Ureter (tissue), 1 donor: ENCODE data around the gene ELP1. TPM values are rescaled to one million over a fixed set of nuclear protein-coding genes. Genes with fewer than 3 reads are reported as not detected.
"Not testable (repeated sequence)": the region's sequence is repeated elsewhere in the genome, so short reads cannot be mapped to it uniquely, and the experiment has no call there.

ENCODE experiments used
- DNase-seq: peaks from one replicate; pipeline ENCODE4 v3.0.0-alpha.2; 2020; ENCODE audit warnings: low spot score
- total RNA-seq: library from RNA; stranded (reverse); gene quantifications from one replicate; pipeline ENCODE4 v1.2.4, GENCODE V29; 2023
- donor health status: DM: yes; HTN: yes; CAD: no.

The ELP1 gene
- total RNA-seq, 1 donor from 2014 or later, result 24.2 TPM

DNA sequence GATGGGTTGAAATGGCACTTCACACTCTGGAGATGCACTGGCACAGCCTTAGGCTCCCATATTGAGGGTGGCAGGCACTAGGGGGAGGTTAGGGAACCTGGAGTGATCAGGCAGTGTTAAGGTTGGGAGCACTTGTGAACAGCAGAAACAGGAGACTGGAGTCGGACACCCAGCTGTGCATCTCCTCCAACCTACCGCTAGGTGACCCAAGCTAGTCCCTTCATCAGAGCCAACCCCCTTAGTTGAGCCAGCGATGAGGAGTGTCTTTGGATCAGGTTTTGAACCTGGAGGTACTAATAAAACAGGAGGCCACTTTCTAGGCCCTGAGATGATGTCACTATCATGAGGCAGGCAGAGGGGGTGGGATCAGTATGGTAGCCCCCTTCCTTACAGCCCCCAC, 79.8 kb downstream of the ELP1 start:
- DNase-seq, result no peak

GRCh38 chr9:108852079-108852478, 81.8 kb downstream of the ELP1 start:
- DNase-seq, result no peak

DNA sequence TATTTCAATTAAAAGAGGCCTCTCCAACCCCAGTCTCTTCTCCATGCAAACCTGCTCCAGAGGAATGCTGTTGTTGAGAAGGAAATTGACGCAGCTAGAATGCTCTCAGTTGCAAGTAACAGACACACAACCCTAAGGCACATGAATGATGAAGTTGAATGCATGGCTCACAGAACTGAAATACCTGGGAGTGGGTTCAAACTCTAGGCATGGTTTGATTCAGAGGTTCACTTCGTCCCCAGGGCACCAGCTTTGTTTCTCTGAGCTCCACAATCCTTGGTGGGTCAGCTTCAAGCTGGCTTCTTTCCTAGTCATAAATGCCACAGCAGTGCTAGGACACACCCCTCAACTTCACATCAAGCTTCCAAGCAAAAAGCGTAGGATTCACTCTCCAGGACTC, 82.8 kb downstream of the ELP1 start:
- no peak for DNase-seq

DNA sequence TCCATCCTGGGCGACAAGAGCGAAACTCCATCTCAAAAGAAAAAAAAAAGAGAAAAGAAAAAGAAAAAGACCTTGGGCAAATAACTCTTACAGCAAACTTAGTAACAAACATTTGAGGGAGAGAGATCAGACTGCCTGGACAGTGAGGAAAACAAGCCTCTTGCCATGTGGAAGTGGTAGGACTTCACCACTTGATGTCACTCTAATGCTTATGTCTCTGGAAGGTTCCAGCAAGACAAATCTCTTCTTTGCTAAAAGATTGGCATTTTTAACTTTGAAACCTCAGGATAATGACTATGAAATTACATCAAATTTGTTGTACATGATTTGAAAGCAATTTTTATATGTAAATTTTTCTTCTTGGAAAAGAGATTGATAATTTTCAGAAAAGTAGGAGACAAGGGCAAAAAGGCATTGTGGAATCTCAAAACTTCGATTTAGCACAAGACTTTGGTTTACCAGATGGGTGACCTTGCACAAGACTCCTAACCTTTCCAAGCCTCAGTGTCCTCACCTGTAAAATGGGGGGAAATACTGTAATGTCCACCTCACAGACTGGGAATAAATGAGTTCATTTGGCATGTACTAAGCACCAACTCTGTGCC, 83.5 kb downstream of the ELP1 start:
- DNase-seq, result no peak

DNA sequence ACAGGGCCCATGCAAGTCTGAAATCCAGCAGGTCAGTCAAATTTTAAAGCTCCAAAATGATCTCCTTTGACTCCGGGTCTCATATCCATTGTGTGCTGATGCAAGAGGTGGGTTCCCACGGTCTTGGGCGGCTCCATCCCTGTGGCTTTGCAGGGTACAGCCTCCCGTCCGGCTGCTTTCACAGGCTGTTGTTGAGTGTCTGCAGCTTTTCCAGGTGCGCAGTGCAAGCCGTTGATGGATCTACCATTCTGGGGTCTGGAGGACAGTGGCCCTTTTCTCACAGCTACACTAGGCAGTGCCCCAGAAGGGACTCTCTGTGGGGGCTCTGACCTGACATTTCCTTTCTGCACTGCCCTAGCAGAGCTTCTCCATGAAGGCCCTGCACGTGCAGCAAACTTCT, 85.6 kb downstream of the ELP1 start:
- not testable (repeated sequence) for DNase-seq

DNA sequence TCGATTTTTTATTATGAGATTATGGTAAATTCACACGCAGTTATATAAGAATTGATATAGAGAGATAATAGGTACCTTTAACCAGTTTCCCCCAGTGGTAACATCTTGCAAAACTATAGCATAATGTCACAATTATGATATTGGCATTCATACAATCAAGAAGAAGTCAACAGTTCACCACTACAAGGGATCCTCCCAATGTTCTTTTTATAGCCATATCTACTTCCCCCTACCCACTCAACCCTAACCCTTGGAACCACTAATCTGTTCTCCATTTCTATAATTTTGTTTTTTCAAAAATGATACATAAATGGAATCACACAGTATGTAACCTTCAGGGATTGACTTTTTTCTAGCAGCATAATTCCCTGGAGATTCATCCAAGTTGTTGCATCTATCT, 88.0 kb downstream of the ELP1 start:
- no peak for DNase-seq

DNA sequence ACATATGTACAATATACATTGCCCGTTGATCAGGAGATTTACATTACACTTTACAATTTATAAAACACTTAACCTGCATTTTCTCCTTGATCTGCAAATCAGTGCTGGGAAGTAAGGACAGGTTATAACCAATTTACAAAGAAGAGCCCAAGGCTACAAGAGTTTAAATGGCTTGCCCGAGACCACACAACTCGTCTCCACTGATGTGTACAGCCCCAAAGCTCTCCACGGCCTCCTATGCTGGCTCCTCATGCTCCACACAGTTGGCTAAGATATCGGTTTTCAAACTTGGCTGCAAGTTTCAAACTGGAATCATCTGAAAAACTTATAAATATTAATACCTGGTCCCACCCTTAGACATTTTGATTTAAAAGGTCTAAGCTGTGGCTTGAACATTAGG, 88.4 kb downstream of the ELP1 start:
- no peak for DNase-seq

GRCh38 chr9:108844856-108845255, 89.1 kb downstream of the ELP1 start:
- DNase-seq, result no peak

GRCh38 chr9:108844391-108844790, 89.5 kb downstream of the ELP1 start:
- DNase-seq, result no peak

GRCh38 chr9:108842610-108843295, 91.2 kb downstream of the ELP1 start:
- DNase-seq, result no peak

DNA sequence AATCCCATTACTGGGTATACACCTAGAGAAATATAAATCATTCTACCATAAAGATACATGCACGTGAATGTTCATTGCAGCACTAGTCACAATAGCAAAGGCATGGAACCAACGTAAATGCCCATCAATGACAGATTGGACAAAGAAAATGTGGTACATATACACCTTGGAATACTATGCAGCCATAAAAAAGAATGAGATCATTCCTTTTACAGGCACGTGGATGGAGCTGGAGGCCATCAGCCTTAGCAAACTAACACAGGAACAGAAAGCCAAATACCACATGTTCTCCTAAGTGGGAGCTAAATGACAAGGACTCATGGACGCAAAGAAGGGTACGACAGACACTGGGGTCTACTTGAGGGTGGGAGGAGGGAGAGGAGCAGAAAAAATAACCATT, 94.4 kb downstream of the ELP1 start:
- not testable (repeated sequence) for DNase-seq

DNA sequence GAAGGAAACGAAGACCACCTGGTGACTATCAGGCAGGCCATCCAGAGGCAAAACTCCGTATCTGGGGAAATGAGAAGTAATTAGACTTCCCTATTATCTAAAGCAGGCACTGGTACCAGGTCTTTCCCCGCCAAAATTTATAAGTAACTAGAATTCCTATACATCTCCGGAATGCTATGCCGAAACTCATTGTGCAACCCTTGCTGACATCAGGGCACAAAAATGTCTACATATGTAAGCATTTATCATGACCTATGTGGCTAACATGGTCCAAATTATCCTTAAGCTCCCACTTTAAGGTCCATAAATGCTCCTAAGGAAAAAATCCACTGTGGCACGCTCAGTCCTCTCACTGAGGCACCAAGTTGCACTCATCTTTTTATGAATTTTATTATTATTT, 95.9 kb downstream of the ELP1 start:
- DNase-seq, result no peak

GRCh38 chr9:108837530-108837929, 96.4 kb downstream of the ELP1 start:
- no peak for DNase-seq

- no peak for DNase-seq
These were observed 97.1 kb downstream of the ELP1 start for GRCh38 chr9:108836781-108837180.

- no peak for DNase-seq
These were observed 97.6 kb downstream of the ELP1 start for GRCh38 chr9:108836319-108836718.

GRCh38 chr9:108835831-108836230, 98.1 kb downstream of the ELP1 start:
- no peak for DNase-seq

- DNase-seq, result no peak
These were observed 98.8 kb downstream of the ELP1 start for GRCh38 chr9:108834959-108835665.

- DNase-seq, result no peak
These were observed 101.8 kb downstream of the ELP1 start for GRCh38 chr9:108832179-108832500.

GRCh38 chr9:108831496-108832178, 102.3 kb downstream of the ELP1 start:
- DNase-seq, result no peak

GRCh38 chr9:108830272-108830671, 103.7 kb downstream of the ELP1 start:
- no peak for DNase-seq

- DNase-seq, result no peak
These were observed 110.1 kb downstream of the ELP1 start for GRCh38 chr9:108823829-108824228.
